ENCODE results near the gene CAPN10. TPM values are rescaled to one million over a fixed set of nuclear protein-coding genes. Genes with fewer than 3 reads are reported as not detected.

Gene CAPN10
- total RNA-seq, 4 donors from 2014 or later: 13.4 to 33.3 (median 14.5) TPM

GRCh38 chr2:240637116-240637900, 50.8 kb downstream of the CAPN10 start:
- TF ChIP-seq CTCF (IDR thresholded peaks at IDR 0.05; ENCODE audit: low read depth): no peak

GRCh38 chr2:240637901-240638345, 51.4 kb downstream of the CAPN10 start:
- no peak for TF ChIP-seq CTCF (IDR thresholded peaks at IDR 0.05; ENCODE audit: low read depth)

- TF ChIP-seq CTCF (IDR thresholded peaks at IDR 0.05; ENCODE audit: low read depth): no peak
These were observed 52.1 kb downstream of the CAPN10 start for GRCh38 chr2:240638512-240639160.

- no peak for TF ChIP-seq CTCF (IDR thresholded peaks at IDR 0.05; ENCODE audit: low read depth)
These were observed 53.0 kb downstream of the CAPN10 start for GRCh38 chr2:240639566-240639965.

GRCh38 chr2:240640939-240641338, 54.4 kb downstream of the CAPN10 start:
- no peak for TF ChIP-seq CTCF (IDR thresholded peaks at IDR 0.05; ENCODE audit: low read depth)

- no peak for TF ChIP-seq CTCF (IDR thresholded peaks at IDR 0.05; ENCODE audit: low read depth)
These were observed 55.7 kb downstream of the CAPN10 start for GRCh38 chr2:240642061-240642805.

GRCh38 chr2:240642806-240643092, 56.2 kb downstream of the CAPN10 start:
- TF ChIP-seq CTCF (IDR thresholded peaks at IDR 0.05; ENCODE audit: low read depth): no peak
